ENCODE data around the gene AFTPH.
"Not testable (repeated sequence)": the region's sequence is repeated elsewhere in the genome, so short reads cannot be mapped to it uniquely, and the experiment has no call there.

AFTPH gene

GRCh38 chr2:64525317-64525613 is 1.1 kb downstream of the AFTPH start:
- Histone ChIP-seq H3K4me1 (ENCODE audit: insufficient read depth, poor library complexity, severe bottlenecking) (no peaks in the 10 kb centered on the region), H3K9me3 (ENCODE audit: severe bottlenecking) (no peaks in the 10 kb centered on the region), H3K27me3 (ENCODE audit: insufficient read depth, poor library complexity, severe bottlenecking) (no peaks in the 10 kb centered on the region), H3K36me3 (ENCODE audit: low read depth) (no peaks in the 10 kb centered on the region), H3K27ac (ENCODE audit: poor library complexity, severe bottlenecking) (peak overlapping the region; percentile 59), H3K4me3 (ENCODE audit: severe bottlenecking) (peak overlapping the region; percentile 68)
- TF ChIP-seq CTCF (IDR thresholded peaks at IDR 0.05; ENCODE audit: poor library complexity, severe bottlenecking): no peak
- DNase-seq (ENCODE audit: low spot score) (no peak), ATAC-seq (ENCODE audit: low read depth) (no peak)

- DNase-seq (ENCODE audit: low spot score): no peak
- Histone ChIP-seq H3K27me3 (ENCODE audit: insufficient read depth, poor library complexity, severe bottlenecking) (no peaks in the 10 kb centered on the region), H3K9me3 (ENCODE audit: severe bottlenecking) (no peaks in the 10 kb centered on the region), H3K4me3 (ENCODE audit: severe bottlenecking) (peak overlapping the region; percentile 68), H3K4me1 (ENCODE audit: insufficient read depth, poor library complexity, severe bottlenecking) (no peaks in the 10 kb centered on the region), H3K27ac (ENCODE audit: poor library complexity, severe bottlenecking) (no peak overlapping the region), H3K36me3 (ENCODE audit: low read depth) (no peaks in the 10 kb centered on the region)
- ATAC-seq (ENCODE audit: low read depth): no peak
- no peak for TF ChIP-seq CTCF (IDR thresholded peaks at IDR 0.05; ENCODE audit: poor library complexity, severe bottlenecking)
Observed at GRCh38 chr2:64526034-64526433, 1.9 kb downstream of the AFTPH start.

GRCh38 chr2:64530946-64531345 is 6.8 kb downstream of the AFTPH start:
- H3K4me3 ChIP-seq (ENCODE audit: severe bottlenecking); ATAC-seq (ENCODE audit: low read depth); DNase-seq (ENCODE audit: low spot score); H3K27me3 ChIP-seq (ENCODE audit: insufficient read depth, poor library complexity, severe bottlenecking); H3K36me3 ChIP-seq (ENCODE audit: low read depth); H3K9me3 ChIP-seq (ENCODE audit: severe bottlenecking); H3K4me1 ChIP-seq (ENCODE audit: insufficient read depth, poor library complexity, severe bottlenecking); H3K27ac ChIP-seq (ENCODE audit: poor library complexity, severe bottlenecking): not testable (repeated sequence)

GRCh38 chr2:64532030-64532429 is 7.9 kb downstream of the AFTPH start:
- Histone ChIP-seq H3K4me3 (ENCODE audit: severe bottlenecking) (no peak overlapping the region), H3K27ac (ENCODE audit: poor library complexity, severe bottlenecking) (no peak overlapping the region), H3K36me3 (ENCODE audit: low read depth) (peaks cover 4% of the 10 kb centered on the region), H3K27me3 (ENCODE audit: insufficient read depth, poor library complexity, severe bottlenecking) (no peaks in the 10 kb centered on the region), H3K4me1 (ENCODE audit: insufficient read depth, poor library complexity, severe bottlenecking) (peaks cover 2% of the 10 kb centered on the region), H3K9me3 (ENCODE audit: severe bottlenecking) (no peaks in the 10 kb centered on the region)
- ATAC-seq (ENCODE audit: low read depth) (no peak), DNase-seq (ENCODE audit: low spot score) (no peak)
- no peak for TF ChIP-seq CTCF (IDR thresholded peaks at IDR 0.05; ENCODE audit: poor library complexity, severe bottlenecking)

- no peak overlapping the region for H3K27ac ChIP-seq (ENCODE audit: poor library complexity, severe bottlenecking)
Observed at GRCh38 chr2:64533882-64534281, 9.8 kb downstream of the AFTPH start.

More at GRCh38 chr2:64533882-64534281, 9.8 kb downstream of the AFTPH start:
- Histone ChIP-seq H3K9me3 (ENCODE audit: severe bottlenecking) (no peaks in the 10 kb centered on the region), H3K4me1 (ENCODE audit: insufficient read depth, poor library complexity, severe bottlenecking) (peaks cover 20% of the 10 kb centered on the region), H3K27me3 (ENCODE audit: insufficient read depth, poor library complexity, severe bottlenecking) (peaks cover 3% of the 10 kb centered on the region), H3K4me3 (ENCODE audit: severe bottlenecking) (no peak overlapping the region), H3K36me3 (ENCODE audit: low read depth) (peaks cover 4% of the 10 kb centered on the region)
- TF ChIP-seq CTCF (IDR thresholded peaks at IDR 0.05; ENCODE audit: poor library complexity, severe bottlenecking): no peak
- ATAC-seq (ENCODE audit: low read depth): no peak
- DNase-seq (ENCODE audit: low spot score): no peak

Measured in RWPE2 (cell line).